GM12892 (cell line): ENCODE results near the gene ADGRE2.

Experiments used
- DNase-seq: peaks from one replicate; pipeline ENCODE4 v3.0.0; 2011; ENCODE audit not compliant: insufficient read length
- FAIRE-seq: peaks from 2 replicates; lab custom pipeline; 2011; peaks lifted over from hg19 to GRCh38; lab: Jason Lieb, UNC
- POLR2A ChIP-seq: IDR thresholded peaks from 2 replicates; pipeline ENCODE4 v1.6.1; 2011; ENCODE audit warnings: low read depth, low read length, control low read depth
- POLR2AphosphoS5 ChIP-seq: IDR thresholded peaks from 2 replicates; pipeline ENCODE4 v1.6.1; 2011; ENCODE audit warnings: low read depth, low read length, control low read depth
- TAF1 ChIP-seq: IDR thresholded peaks from 2 replicates; pipeline ENCODE4 v1.6.1; 2011; ENCODE audit warnings: low read depth, mild to moderate bottlenecking, control low read depth, low read length, borderline replicate concordance

The ADGRE2 gene

DNA sequence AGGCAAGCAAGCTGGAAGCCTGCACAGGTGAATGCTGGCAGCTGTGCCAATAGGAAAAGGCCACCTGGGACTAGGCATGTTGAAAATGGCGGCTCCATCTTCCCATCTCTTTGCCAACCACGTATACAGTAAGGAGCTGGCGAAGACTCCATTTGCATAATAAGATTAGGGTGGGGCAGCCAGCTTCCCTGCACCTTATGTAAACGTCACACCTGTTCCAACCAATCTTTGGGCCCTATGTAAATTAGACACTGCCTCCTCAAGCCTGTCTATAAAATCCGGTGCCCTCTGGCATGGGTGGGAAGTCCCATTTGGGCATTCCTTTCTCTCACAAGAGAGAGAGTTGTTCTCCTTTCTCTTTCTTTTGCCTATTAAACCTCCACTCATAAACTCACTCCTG lies 16.8 kb downstream of the ADGRE2 start:
- FAIRE-seq: no peak
- DNase-seq: no peak
- TF ChIP-seq POLR2AphosphoS5: no peak
- TF ChIP-seq POLR2A: no peak
- no peak for TF ChIP-seq TAF1

DNA sequence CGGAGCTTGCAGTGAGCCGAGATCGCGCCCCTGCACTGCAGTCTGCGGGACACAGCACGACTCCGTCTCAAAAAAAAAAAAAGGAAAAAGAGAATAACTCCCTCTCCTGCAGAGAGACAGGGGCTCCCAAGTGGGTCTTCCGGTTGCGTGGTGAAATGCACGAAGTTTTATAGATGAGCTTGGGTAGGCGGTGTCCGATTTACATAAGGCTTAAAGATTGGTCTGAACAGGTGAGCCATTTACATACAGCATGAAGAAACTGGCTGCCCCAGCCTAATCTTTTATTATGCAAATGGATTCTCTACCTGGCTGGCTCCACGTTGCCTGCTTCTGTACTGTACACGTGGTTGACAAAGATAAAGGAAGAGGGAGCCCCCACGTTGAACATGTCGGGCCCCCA lies 19.5 kb downstream of the ADGRE2 start:
- no peak for TF ChIP-seq TAF1
- no peak for TF ChIP-seq POLR2A
- no peak for FAIRE-seq
- DNase-seq: no peak

DNA sequence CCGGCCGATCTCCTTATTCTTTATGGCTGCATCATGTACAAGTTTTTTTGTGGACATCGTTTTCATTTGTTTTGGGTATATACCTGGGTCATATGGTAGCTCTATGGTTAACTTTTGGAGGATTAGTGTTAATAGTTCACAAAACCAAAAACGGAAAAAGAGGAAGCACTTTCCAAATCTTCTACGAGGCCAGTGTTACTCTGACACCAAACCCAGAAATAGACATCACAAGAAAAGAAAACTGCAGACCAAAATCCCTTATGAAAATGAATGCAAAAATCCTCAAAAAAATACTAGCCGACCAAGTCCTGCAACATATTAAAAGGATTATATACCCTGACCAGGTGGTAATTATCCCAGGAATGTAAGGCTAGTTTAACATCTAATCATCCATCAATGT lies 29.8 kb downstream of the ADGRE2 start:
- DNase-seq (no peak), FAIRE-seq (no peak)
- TF ChIP-seq POLR2A: no peak
- no peak for TF ChIP-seq TAF1
- TF ChIP-seq POLR2AphosphoS5: no peak

DNA sequence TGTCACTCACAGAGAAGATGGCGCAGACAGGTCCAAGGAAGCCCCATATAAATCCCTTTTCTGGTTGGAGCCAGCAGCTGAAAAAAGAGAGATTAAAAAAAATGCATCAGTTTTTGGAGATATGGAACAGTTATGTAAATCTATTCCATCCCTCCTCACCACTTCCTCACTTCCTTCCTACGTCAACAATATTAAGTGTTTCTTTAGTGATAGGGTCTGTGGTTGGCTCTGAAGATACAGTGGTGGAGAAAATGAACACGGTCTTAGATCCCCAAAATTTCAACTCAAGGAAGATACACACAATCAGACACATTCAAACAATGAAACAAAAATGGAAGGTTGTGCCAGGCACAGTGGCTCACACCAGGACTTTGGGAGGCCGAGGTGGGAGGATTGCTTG lies 31.5 kb downstream of the ADGRE2 start:
- DNase-seq (no peak), FAIRE-seq (no peak)

DNA sequence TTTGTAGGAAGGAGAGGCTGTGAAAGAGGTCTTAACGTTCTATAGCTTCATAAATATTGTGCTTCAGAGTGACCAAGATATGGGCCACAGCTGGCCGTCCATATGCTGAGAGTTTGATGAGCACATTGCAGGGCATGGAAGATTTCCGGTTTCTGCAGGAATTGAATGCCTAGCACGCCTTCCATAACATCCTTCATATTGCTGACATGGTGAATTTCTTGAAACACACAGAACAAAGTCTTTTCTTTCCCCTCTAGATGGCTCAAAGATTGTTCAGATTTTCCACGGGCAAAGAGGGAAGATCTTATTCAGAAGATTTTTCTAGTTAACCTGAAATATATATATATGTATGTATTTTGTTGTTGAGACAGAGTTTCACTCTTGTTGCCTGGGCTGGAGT lies 42.4 kb downstream of the ADGRE2 start:
- TF ChIP-seq POLR2AphosphoS5 (no peak), POLR2A (no peak), TAF1 (no peak)
- no peak for DNase-seq
- no peak for FAIRE-seq

More for the DNA sequence above, 31.5 kb downstream of the ADGRE2 start:
- TF ChIP-seq POLR2A (no peak), TAF1 (no peak), POLR2AphosphoS5 (no peak)

DNA sequence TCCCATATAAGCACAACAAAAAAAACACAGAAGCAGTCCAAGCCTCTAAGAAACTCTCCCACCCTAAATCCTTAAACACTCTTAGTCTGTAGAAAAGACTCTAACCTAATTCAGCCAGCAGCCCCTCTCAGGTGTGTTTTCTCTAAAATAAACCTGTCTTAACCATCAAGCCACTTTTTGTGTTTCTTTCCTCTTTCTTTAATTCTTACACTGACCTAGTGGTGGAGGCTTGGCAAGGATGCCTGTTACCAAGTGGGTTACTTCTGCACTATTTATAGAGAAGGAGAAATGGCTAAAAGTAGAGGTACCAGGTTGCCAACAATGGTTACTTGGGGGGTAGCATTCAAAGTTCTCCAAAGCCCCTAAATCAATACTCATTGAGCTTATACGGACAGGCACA lies 44.8 kb downstream of the ADGRE2 start:
- FAIRE-seq (no peak), DNase-seq (no peak)
- TF ChIP-seq TAF1: no peak
- TF ChIP-seq POLR2A: no peak
- no peak for TF ChIP-seq POLR2AphosphoS5

DNA sequence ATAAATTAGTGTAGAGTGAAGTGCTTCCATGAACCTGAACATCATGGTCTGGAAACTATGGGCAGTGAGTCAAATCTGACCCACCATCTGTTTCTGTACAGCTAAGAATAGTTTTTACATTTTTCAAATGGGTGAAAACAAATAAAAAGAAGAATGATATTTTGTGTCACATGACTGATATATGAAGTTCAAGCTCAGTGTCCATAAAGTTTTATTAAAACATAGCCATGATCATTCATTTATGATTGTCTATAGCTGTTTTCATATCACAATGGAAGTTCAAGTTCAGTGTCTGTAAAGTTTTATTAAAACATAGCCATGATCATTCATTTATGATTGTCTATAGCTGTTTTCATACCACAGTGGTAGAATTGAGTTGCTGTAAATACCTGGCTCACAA lies 45.9 kb downstream of the ADGRE2 start:
- no peak for FAIRE-seq
- no peak for DNase-seq
- TF ChIP-seq POLR2AphosphoS5 (no peak), POLR2A (no peak), TAF1 (no peak)

DNA sequence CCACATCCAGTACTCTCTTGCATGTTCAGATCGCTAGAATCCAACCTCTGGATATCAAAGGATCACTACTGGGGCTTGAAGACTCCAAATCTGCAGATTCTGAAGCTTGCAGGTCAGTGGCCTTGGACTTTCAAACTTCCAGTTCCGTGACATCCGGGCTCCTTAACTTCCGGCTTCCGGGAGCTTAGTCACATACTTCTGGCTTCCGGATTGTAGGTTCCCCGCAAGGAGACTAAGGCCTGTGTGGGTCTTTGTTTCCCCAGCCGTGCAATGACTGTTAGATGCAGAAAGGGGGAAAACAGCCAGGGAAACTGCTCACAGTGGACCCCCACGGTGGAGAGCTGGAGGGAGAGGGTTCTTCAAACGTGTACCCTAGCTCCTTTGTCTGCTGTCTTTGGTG lies 47.2 kb downstream of the ADGRE2 start:
- no peak for DNase-seq
- no peak for FAIRE-seq
- TF ChIP-seq TAF1 (no peak), POLR2A (no peak), POLR2AphosphoS5 (no peak)

DNA sequence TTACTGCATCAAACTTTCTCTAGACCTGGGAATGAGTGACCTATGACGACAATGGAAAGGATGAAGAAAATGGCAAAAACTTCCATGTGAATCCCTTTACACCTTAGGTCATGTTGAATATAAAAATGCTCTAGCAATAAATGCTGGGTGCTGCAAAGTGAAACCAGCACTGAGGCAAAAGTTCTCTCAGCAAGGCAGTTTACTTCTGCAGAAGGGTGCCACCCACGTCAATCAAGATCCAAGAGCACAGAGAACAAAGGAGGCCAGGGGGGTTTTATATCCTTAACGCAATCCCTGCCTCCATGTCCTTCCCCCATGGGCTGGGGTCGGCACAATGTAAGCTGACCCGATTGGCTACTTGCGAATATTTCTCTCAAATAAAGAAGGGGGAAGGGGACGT lies 49.8 kb downstream of the ADGRE2 start:
- FAIRE-seq: no peak

DNA sequence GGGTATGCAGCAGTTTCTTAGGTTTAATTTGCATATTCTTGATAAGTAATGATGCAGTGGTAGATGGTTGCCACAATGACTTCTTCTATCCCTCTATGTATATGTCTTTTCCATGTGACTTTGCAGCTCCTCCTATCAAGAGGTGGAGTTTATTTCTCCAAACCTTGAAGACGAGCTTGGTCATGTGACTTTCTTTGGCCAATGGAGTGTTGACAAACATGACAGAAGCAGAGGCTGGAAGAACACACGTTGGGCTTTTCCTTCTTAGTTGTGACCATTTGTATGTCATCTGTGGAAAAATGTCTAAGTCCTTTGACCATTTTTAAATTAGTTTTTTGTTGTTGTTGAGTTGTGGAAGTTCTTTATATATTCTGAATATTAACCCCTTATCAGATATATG lies 56.2 kb downstream of the ADGRE2 start:
- TF ChIP-seq POLR2A (no peak), TAF1 (no peak), POLR2AphosphoS5 (no peak)
- no peak for DNase-seq
- peak; percentile 44 for FAIRE-seq

More for the DNA sequence above, 49.8 kb downstream of the ADGRE2 start:
- TF ChIP-seq POLR2A (no peak), POLR2AphosphoS5 (no peak), TAF1 (no peak)
- DNase-seq: no peak

DNA sequence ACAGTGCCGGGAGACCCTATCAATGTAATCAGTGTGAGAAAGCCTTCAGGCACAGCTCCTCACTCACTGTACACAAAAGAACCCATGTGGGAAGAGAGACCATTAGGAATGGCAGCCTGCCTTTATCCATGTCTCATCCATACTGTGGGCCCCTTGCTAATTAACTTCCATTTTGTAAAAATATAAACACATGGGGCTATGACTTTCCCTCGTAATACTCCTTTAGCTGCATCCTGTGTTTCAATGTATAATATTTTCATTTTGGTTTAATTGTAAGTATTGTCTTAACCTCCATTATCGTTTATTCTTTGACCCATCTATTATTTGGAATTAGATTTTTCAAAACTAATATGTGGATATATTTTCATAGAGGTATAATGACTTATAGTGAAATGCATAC lies 59.2 kb downstream of the ADGRE2 start:
- TF ChIP-seq TAF1 (no peak), POLR2AphosphoS5 (no peak), POLR2A (no peak)
- DNase-seq: no peak
- no peak for FAIRE-seq

DNA sequence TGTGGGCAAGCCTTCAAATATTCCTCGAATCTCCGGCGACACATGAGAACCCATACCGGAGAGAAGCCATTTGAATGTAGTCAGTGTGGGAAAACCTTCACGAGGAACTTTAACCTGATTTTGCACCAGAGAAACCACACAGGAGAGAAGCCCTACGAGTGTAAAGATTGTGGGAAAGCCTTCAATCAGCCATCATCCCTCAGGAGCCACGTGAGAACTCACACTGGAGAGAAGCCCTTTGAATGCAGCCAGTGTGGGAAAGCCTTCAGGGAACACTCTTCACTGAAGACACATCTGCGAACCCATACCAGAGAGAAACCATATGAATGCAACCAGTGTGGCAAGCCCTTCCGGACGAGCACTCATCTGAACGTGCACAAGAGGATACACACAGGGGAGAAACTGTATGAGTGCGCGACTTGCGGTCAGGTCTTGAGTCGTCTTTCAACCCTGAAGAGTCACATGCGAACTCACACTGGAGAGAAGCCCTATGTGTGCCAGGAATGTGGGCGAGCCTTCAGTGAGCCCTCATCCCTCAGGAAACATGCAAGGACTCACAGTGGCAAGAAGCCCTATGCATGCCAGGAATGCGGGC lies 59.7 kb downstream of the ADGRE2 start:
- FAIRE-seq (no peak), DNase-seq (no peak)
- TF ChIP-seq POLR2AphosphoS5 (no peak), TAF1 (no peak), POLR2A (no peak)

DNA sequence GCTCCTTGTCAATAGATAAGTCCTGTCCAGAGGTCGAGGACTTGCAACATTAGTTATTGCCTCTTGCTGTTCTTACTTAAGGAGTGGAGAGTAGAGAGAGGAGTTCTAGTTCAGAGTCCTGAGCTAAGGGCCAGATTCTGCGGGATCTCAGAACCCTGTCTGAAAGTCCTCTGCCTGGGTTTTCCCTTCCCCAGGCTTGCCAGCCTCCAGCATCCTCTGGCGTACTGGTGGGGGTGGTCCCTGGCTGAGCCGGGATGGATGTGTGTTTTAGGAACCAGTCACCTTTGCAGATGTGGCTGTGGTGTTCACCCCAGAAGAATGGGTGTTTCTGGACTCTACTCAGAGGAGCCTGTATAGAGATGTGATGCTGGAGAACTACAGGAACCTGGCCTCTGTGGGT lies 62.5 kb downstream of the ADGRE2 start:
- no peak for DNase-seq
- no peak for FAIRE-seq
- TF ChIP-seq POLR2AphosphoS5 (no peak), POLR2A (no peak), TAF1 (no peak)
